Kidney tubule cell (primary cell): ENCODE data around the gene HOXA7.

ENCODE experiments used
- DNase-seq: peaks from one replicate; pipeline ENCODE4 v3.0.0-alpha.2; 2018; ENCODE audit warnings: low spot score

HOXA7 gene

GRCh38 chr7:27182285-27182841 lies 25.9 kb upstream of the HOXA7 start:
- DNase-seq: peak; percentile 1

- peak; percentile 3 for DNase-seq
These were observed 25.4 kb upstream of the HOXA7 start for GRCh38 chr7:27181795-27182275.

GRCh38 chr7:27180431-27181420 lies 24.3 kb upstream of the HOXA7 start:
- peak; percentile 4 for DNase-seq

- DNase-seq: peak; percentile 91
These were observed 23.3 kb upstream of the HOXA7 start for GRCh38 chr7:27179503-27180430.

- DNase-seq: peak; percentile 15
These were observed 22.6 kb upstream of the HOXA7 start for GRCh38 chr7:27179030-27179429.

- no peak for DNase-seq
These were observed 21.9 kb upstream of the HOXA7 start for GRCh38 chr7:27178366-27178765.

GRCh38 chr7:27177795-27178320 lies 21.4 kb upstream of the HOXA7 start:
- no peak for DNase-seq

GRCh38 chr7:27176962-27177794 lies 20.7 kb upstream of the HOXA7 start:
- no peak for DNase-seq

- DNase-seq: no peak
These were observed 20.0 kb upstream of the HOXA7 start for GRCh38 chr7:27176524-27176845.

GRCh38 chr7:27175626-27176523 lies 19.4 kb upstream of the HOXA7 start:
- no peak for DNase-seq

- peak; percentile 64 for DNase-seq
These were observed 18.6 kb upstream of the HOXA7 start for GRCh38 chr7:27174874-27175625.

GRCh38 chr7:27173956-27174873 lies 17.7 kb upstream of the HOXA7 start, which contains the start of gene HOXA10:
TSS of gene HOXA10 (minus strand) at chr7:27174320. CDS start at chr7:27174306, 14 bp downstream.
- DNase-seq: peak; percentile 53

- peak; percentile 58 for DNase-seq
These were observed 17.1 kb upstream of the HOXA7 start for GRCh38 chr7:27173511-27173955.

- peak; percentile 62 for DNase-seq
These were observed 16.5 kb upstream of the HOXA7 start for GRCh38 chr7:27172823-27173510.

GRCh38 chr7:27172315-27172774 lies 15.9 kb upstream of the HOXA7 start:
- DNase-seq: peak; percentile 42

- DNase-seq: peak; percentile 64
These were observed 15.3 kb upstream of the HOXA7 start for GRCh38 chr7:27171637-27172314.

- peak; percentile 72 for DNase-seq
These were observed 14.8 kb upstream of the HOXA7 start for GRCh38 chr7:27171325-27171636.
